ENCODE measurements around the gene IGSF23.
"Not testable (repeated sequence)": the region's sequence is repeated elsewhere in the genome, so short reads cannot be mapped to it uniquely, and the experiment has no call there.

IGSF23 gene

DNA sequence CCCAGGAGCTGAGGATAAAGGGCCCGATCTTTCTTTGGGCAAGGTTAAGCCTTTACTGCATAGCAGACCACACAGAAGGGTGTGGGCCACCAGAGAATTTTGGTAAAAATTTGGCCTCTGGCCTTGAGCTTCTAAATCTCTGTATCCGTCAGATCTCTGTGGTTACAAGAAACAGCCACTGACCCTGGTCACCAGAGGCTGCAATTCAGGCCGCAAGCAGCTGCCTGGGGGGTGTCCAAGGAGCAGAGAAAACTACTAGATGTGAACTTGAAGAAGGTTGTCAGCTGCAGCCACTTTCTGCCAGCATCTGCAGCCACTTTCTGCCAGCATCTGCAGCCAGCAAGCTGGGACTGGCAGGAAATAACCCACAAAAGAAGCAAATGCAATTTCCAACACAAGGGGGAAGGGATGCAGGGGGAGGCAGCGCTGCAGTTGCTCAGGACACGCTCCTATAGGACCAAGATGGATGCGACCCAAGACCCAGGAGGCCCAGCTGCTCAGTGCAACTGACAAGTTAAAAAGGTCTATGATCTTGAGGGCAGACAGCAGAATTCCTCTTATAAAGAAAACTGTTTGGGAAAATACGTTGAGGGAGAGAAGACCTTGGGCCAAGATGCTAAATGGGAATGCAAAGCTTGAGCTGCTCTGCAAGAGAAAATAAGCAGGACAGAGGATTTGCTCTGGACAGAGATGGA, 49.5 kb downstream of the IGSF23 start:
- TF ChIP-seq, protein P1, sequence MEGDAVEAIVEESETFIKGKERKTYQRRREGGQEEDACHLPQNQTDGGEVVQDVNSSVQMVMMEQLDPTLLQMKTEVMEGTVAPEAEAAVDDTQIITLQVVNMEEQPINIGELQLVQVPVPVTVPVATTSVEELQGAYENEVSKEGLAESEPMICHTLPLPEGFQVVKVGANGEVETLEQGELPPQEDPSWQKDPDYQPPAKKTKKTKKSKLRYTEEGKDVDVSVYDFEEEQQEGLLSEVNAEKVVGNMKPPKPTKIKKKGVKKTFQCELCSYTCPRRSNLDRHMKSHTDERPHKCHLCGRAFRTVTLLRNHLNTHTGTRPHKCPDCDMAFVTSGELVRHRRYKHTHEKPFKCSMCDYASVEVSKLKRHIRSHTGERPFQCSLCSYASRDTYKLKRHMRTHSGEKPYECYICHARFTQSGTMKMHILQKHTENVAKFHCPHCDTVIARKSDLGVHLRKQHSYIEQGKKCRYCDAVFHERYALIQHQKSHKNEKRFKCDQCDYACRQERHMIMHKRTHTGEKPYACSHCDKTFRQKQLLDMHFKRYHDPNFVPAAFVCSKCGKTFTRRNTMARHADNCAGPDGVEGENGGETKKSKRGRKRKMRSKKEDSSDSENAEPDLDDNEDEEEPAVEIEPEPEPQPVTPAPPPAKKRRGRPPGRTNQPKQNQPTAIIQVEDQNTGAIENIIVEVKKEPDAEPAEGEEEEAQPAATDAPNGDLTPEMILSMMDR (IDR thresholded peaks at IDR 0.05; ENCODE audit: low read length, missing control alignments) = no peak
- DNase-seq (ENCODE audit: low read depth) = no peak
- no peak overlapping the region for H3K4me3 ChIP-seq (replicated peaks; ENCODE audit: low read depth, low read length)

DNA sequence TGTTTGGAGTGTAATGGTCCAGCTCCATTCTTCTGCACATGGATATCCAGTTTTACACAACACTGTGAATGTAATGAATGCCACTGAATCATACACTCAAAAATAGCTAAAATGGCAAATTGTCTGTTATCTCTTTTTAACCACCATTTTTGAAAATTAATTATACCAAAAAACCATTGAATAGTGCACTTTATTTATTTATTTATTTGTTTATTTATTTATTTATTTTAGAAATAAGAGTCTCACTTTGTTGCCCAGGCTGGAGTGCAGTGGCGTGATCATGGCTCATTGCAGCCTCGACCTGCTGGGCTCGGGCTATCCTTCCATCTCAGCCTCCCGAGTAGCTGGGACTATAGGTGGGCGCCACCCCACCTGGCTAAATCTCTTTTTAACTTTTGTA, 50.6 kb downstream of the IGSF23 start:
- TF ChIP-seq, protein P1 (IDR thresholded peaks at IDR 0.05; ENCODE audit: low read length, missing control alignments) = no peak
- H3K4me3 ChIP-seq (replicated peaks; ENCODE audit: low read depth, low read length) = no peak overlapping the region
- DNase-seq (ENCODE audit: low read depth) = no peak

DNA sequence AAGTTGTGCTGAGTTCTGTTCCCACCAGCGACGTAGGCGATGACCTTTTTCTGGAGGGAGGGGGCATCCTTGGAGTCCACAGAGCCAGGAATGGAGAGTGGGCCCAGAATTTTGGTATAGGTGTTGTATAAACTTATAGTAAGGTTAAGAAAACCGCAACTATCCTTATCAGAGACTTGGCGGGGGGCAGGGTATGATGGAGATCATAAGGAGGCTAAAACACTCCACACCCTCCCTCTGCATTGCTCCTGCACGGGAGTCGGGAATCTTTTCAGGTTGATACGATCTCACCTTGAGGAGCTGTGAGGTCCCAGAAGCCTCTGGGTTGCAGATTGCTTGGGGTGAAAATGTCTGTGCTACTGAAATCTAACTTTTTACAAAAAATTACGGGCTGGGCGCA, 51.6 kb downstream of the IGSF23 start:
- no peak for DNase-seq (ENCODE audit: low read depth)
- no peak overlapping the region for H3K4me3 ChIP-seq (replicated peaks; ENCODE audit: low read depth, low read length)
- TF ChIP-seq, protein P1 (IDR thresholded peaks at IDR 0.05; ENCODE audit: low read length, missing control alignments) = no peak

DNA sequence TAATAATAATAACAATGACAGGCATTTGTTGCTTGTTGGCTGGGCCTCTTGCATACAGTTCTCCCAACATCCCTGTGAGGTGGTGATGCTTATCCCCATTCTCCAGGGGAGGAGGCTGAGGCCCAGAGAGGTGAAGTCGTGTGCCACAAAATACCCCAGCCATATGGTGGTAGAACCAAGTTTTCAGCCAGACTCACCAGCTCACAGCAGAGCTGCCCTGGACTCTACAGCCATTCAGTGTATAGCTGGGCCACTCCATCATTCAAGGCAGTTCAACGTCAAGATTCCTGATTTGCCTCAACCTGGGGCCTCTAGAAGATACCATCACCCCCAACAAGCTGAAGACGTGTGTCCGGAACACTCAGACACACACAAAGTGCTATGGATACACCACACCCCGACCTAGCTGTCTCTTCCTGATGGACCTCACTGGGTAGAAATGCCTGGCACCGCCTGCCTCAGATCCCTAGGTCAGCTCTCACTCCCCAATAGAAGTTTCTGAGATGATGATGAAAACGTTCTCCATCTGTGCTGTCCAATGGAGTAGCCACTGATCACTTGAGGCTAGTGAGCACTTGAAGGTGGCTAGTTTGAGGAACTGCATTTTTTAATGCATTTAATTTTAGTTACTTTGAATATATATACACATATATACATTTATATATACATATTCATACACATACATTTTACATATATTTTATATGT, 53.6 kb downstream of the IGSF23 start:
- TF ChIP-seq, protein P1 (IDR thresholded peaks at IDR 0.05; ENCODE audit: low read length, missing control alignments) = no peak
- DNase-seq (ENCODE audit: low read depth) = no peak
- no peak overlapping the region for H3K4me3 ChIP-seq (replicated peaks; ENCODE audit: low read depth, low read length)

DNA sequence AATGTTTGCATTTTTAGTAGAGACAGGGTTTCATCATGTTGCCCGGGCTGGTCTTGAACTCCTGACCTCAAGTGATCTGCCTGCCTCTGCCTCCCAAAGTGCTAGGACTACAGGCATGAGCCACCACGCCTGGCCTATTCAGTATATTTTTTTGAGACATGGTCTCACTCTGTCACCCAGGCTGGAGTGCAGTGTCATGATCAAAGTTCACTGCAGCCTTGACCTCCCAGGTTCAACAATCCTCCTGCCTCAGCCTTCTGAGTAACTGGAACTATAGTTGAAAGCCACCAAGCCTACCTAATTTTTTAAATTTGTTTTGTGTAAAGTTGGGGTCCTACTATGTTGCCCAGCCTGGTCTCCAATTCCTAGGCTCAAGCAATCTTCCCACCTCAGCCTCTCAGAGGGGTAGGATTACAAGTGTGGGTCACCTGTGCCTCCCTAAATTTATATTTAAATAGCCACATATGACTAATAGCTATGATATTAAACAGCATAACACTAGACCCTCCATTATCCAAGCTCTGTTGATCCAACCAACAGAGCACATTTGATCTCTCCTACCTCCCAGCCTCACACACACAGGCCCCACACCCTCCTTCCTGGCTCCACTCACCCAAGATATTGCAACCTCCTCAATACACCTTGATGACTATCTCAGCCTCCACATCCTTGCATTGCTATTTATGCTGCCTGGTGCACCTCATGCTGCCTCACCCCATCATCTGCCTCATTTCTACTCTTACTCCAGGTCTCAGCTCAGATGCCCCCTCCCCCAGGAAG, 55.8 kb downstream of the IGSF23 start:
- TF ChIP-seq, protein P1 (IDR thresholded peaks at IDR 0.05; ENCODE audit: low read length, missing control alignments) = no peak
- H3K4me3 ChIP-seq (replicated peaks; ENCODE audit: low read depth, low read length) = no peak overlapping the region
- DNase-seq (ENCODE audit: low read depth) = no peak

DNA sequence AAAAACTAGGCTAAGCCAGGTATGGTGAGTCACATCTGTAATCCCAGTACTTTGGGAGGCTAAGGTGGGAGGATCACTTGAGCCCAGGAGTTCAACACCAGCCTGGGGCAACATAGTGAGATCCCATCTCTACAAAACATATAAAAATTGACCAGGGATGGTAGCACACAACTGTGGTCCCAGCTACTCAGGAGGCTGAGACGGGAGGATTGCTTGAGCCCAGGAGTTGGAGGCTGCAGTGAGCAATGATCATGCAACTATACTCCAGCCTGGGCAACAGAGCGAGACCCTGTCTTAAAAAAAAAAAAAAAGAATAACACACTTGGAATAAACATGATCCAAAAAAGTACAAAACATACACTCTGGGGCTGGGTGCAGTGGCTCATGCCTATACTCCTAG, 56.7 kb downstream of the IGSF23 start:
- H3K4me3 ChIP-seq (replicated peaks; ENCODE audit: low read depth, low read length); DNase-seq (ENCODE audit: low read depth): not testable (repeated sequence)

DNA sequence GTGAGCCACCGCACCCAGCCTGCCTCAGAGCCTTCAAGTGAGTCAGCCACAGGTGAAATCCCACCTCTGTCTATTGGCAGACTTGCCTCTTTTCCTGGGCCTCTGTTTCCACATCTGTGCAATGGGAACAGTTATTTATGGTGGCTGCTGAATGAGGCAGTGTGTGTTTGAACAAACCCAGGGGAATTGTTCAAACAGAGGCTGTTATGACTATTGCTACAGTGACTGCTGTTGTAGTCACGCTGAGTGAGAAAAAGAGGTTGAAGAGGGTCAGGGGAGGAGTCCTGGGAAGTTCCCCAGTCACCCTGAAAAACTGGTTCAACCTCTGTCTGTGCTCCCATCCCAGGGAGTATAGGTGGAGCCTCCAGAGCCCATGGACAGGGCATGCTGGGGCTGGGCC, 58.0 kb downstream of the IGSF23 start, which contains the start of gene CEACAM19:
Gene CEACAM19, plus strand, starts transcription at position 83 of the 400 bp plus-strand sequence. CDS start 450 bp downstream, outside the sequence.
- no peak within 1 kb of the TSS for H3K4me3 ChIP-seq (replicated peaks; ENCODE audit: low read depth, low read length)

More for the DNA sequence above, 58.0 kb downstream of the IGSF23 start, which contains the start of gene CEACAM19:
- TF ChIP-seq, protein P1 (IDR thresholded peaks at IDR 0.05; ENCODE audit: low read length, missing control alignments) = no peak
- no peak for DNase-seq (ENCODE audit: low read depth)

Data from fibroblast of pulmonary artery (primary cell).